Spleen (tissue), 7 donors: ENCODE results near the gene F13B.

Source experiments
- POLR2AphosphoS5 ChIP-seq, 3 donors: sonication (generic); formaldehyde crosslinking; IDR thresholded peaks; one replicate each; pipeline ENCODE4 v1.5.1; 2017; ENCODE audit warnings: antibody characterized with exemption in 3 of 3
- TF ChIP-seq, protein P1 (sequence below), 11 experiments: fragments of 200-600 bp in 7 of 11; fragments of 450-650 bp in 4 of 11; sonication (generic) in 4 of 11; IDR thresholded peaks in 8 of 11; conservative IDR thresholded peaks in 3 of 11; 1 replicate in 7 of 11; 2 replicates in 4 of 11; pipeline versions ENCODE4 v1.4.0 to v1.8.0; 2016 to 2021; ENCODE audit warnings: antibody characterized with exemption in 11 of 11, inconsistent platforms in 4 of 11, mild to moderate bottlenecking in 1 of 11
- donor health status: DM: no; HTN: no; CAD: no; lungs with moderate emphysema.
- donor health status: DM: no; HTN: no; CAD: no.
- donor health status: DM: no; HTN: no; CAD: no.

DNA sequence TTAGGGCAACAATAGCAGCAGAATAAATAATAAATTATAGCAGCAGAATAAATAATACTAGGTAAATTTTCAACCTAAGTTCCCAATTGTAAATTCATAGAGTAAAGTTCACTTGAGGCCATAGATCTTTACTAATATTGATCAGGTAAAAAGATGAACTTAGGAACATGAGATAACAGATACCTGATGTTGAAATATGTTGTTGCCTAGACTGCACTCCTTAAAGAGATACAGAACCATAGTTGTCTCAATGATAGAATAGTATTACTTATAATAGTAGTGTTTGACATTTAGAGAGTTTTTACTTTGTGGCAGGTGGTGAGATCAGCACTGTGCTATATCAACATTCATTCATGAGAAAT, 378 bp upstream of the F13B start:
- TF ChIP-seq, protein P1, sequence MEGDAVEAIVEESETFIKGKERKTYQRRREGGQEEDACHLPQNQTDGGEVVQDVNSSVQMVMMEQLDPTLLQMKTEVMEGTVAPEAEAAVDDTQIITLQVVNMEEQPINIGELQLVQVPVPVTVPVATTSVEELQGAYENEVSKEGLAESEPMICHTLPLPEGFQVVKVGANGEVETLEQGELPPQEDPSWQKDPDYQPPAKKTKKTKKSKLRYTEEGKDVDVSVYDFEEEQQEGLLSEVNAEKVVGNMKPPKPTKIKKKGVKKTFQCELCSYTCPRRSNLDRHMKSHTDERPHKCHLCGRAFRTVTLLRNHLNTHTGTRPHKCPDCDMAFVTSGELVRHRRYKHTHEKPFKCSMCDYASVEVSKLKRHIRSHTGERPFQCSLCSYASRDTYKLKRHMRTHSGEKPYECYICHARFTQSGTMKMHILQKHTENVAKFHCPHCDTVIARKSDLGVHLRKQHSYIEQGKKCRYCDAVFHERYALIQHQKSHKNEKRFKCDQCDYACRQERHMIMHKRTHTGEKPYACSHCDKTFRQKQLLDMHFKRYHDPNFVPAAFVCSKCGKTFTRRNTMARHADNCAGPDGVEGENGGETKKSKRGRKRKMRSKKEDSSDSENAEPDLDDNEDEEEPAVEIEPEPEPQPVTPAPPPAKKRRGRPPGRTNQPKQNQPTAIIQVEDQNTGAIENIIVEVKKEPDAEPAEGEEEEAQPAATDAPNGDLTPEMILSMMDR (IDR thresholded peaks at IDR 0.05 in 8 of 11, conservative IDR thresholded peaks at IDR 0.05 in 3 of 11) = no peak
- no peak for TF ChIP-seq POLR2AphosphoS5 (IDR thresholded peaks at IDR 0.05)
